GM12801 (cell line): ENCODE measurements around the gene FMN2.

Source experiments
- TF ChIP-seq, protein P1 (sequence below): IDR thresholded peaks from one replicate; pipeline ENCODE4 v1.5.1; 2011; ENCODE audit warnings: control low read depth; ENCODE audit not compliant: insufficient read length; ENCODE audit errors: extremely low read depth

Gene FMN2

DNA sequence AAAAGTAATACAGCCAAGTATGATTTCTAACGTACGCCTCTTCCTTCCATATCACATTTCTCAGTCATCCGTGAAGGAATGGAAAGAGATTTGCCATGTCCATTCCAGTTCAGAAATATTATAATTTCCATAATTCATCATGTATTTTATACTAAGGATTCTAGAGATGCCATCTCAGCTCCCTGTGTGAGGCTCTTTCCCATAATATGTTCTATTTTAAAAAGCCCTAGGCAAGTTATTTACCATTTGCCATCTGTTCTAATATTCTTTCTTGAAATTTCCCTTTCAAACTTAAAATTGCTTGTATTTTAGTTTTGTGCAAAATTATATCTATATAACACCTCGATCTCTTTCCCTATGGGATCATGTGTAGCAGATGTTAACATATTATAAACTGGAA lies 106.7 kb downstream of the FMN2 start:
- TF ChIP-seq, protein P1, sequence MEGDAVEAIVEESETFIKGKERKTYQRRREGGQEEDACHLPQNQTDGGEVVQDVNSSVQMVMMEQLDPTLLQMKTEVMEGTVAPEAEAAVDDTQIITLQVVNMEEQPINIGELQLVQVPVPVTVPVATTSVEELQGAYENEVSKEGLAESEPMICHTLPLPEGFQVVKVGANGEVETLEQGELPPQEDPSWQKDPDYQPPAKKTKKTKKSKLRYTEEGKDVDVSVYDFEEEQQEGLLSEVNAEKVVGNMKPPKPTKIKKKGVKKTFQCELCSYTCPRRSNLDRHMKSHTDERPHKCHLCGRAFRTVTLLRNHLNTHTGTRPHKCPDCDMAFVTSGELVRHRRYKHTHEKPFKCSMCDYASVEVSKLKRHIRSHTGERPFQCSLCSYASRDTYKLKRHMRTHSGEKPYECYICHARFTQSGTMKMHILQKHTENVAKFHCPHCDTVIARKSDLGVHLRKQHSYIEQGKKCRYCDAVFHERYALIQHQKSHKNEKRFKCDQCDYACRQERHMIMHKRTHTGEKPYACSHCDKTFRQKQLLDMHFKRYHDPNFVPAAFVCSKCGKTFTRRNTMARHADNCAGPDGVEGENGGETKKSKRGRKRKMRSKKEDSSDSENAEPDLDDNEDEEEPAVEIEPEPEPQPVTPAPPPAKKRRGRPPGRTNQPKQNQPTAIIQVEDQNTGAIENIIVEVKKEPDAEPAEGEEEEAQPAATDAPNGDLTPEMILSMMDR: no peak

DNA sequence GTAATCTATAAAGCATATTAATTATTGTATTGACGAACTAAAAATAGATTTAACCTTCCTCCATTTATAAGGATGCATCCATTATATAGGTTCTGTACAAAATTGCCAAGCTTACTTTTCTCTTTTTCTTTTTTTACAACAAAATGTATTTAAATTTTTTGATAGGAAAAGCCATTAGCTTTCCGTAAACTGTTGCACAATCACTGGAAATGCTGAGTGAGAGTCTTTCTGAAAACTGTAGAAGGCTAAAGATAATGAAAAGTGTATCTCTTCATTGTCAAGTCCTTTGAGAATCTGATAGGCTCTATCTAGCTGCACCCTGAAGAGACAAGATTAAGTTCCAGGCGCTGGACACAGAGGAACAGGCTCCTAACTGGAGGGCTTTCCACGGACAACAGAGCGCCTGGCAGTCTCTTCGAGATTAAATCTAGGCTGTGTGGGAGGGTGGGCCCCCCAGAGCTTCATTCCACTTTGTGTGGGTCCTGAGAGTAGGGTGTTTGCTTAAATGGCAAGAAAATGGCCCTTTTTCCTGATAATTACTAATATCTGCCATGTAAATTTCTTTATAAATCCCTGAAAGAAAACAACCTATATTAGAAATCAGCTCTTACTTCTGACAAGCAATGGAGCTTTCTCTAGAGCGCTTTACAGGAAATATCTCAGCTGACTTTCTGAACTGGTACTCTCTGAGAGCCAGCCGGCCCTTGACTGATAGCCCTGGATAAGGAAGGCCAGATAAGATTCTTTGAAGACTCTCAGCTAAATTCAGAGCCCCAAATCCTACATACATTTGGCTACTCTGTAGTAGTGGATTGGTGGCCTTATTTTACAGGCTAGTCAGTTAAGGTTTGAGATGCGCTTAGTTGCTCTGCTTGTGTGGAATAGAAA lies 108.3 kb downstream of the FMN2 start:
- TF ChIP-seq, protein P1: no peak

DNA sequence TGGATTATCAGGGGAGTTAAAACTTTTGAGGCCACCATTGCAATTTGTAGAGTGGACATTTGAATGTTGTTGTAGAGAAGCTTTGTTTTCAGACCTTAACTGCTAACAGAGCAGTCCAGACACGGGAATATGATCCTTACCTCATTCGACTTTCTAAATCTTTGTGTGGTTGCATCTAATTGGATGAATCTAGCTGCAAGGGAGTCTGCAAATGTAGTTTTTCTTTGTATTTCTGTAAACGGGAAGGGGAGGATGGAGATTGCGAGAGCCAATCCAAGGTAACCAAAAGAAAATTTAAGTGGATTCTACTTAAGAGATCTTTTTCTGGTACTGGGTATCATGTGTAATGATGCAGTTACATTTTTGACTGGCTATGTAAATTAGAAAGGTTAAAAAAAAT lies 110.2 kb downstream of the FMN2 start:
- TF ChIP-seq, protein P1: no peak

DNA sequence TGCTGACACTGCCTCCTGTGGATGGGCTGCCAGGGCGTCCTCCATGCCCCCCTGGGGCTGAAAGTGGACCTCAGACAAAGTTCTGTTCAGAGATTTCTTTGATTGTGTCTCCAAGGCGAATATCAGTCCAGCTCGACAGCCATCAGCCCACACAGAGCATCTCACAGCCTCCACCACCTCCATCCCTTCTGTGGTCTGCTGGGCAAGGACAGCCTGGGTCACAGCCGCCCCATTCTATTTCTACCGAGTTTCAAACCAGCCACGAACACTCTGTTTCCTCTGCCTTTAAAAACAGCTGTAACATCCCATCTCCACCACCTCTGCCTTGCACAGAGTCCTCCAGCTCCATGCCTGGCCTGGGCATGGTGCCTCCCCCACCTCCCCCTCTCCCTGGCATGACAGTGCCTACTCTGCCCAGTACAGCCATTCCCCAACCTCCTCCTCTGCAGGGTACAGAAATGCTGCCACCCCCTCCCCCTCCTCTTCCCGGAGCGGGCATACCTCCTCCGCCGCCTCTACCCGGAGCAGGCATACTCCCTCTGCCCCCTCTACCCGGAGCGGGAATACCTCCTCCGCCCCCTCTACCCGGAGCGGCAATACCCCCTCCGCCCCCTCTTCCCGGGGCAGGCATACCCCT lies 115.5 kb downstream of the FMN2 start:
- TF ChIP-seq, protein P1: no peak

DNA sequence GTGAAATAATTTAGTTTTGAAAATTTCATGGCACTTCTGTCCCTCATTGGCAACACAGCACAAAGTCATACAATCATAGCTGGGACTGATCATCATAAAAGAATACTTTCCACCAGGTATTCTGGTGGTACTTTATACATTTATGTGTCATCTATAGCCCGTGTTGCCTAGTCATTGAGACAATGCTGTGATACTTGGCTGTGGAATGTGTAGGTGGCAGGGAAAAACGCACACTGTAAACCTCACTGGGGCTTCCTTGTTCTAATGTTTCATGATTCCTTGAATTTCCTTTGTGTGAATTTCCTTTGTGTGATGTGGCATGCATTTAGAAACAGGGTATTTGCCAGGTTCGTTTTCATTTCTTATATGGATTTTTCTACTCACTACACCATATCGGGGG lies 118.3 kb downstream of the FMN2 start:
- TF ChIP-seq, protein P1: no peak

DNA sequence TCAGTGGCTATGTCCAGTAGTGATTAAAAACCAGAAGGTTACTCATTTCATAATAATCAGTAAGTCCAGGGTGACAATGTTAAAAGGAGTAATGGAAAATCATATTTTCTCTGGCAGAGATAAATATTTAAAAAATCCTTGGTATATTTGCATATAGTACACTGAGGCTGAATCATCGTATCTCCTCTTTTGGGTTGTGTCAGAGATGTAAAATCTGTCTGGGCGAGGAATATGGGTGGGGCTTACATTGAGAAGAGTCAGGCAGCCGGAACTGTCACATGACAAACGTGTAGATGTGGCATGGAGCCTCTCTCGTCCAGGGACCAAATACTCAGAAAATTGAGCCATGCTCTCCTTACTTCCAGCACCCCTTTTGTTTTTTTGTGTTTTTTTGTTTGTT lies 120.9 kb downstream of the FMN2 start:
- TF ChIP-seq, protein P1: no peak

DNA sequence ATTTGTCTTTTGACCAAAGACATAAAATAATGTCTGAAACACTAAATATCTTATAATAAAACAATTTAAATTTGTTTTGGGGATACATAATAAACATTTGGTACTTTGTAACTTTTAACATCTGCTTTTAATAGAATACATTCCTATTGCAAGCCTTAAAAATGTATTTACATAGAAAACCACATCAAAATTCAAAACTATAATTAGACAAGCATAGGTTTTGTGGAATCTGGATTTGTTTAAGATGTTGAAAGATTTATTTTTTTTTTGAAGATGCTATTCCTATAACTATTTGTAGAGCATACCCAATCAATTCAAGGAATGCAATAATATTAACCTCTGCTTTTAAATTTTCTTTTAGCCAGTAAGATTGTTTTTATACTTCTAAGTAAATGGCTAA lies 125.7 kb downstream of the FMN2 start:
- TF ChIP-seq, protein P1: no peak
